GM23338 (cell line): Measurements from ENCODE around the gene ATG2A. TPM values are rescaled to one million over a fixed set of nuclear protein-coding genes. Genes with fewer than 3 reads are reported as not detected.

Source experiments
- ATAC-seq: fragments of 200-7000 bp; cut with Tn5 transposase; 3 replicates; pipeline ENCODE4 v1.9.1; 2020
- DNase-seq: peaks from one replicate; pipeline ENCODE4 v3.0.0-alpha.2; 2015; ENCODE audit warnings: low spot score
- H2AFZ ChIP-seq: fragments of 200-600 bp; sonication (generic); 2 replicates; pipeline ENCODE4 v1.8.0; 2016; ENCODE audit warnings: antibody characterized with exemption, mild to moderate bottlenecking, moderate library complexity
- H3F3A ChIP-seq: fragments of 200-600 bp; sonication (generic); replicated peaks from 2 replicates; pipeline ENCODE4 v1.8.0; 2017; ENCODE audit warnings: antibody characterized with exemption, mixed run types, low read depth
- H3K27ac ChIP-seq: fragments of 200-600 bp; sonication (generic); 2 replicates; pipeline ENCODE4 v1.6.1; 2016; ENCODE audit warnings: low read depth
- H3K27me3 ChIP-seq: fragments of 200-600 bp; sonication (generic); 2 replicates; pipeline ENCODE4 v1.8.0; 2016; ENCODE audit warnings: mild to moderate bottlenecking, mixed run types, moderate library complexity; ENCODE audit not compliant: insufficient read depth
- H3K36me3 ChIP-seq: fragments of 200-600 bp; sonication (generic); 2 replicates; pipeline ENCODE4 v1.8.0; 2016; ENCODE audit warnings: mild to moderate bottlenecking; ENCODE audit not compliant: insufficient read depth
- H3K4me1 ChIP-seq: fragments of 200-600 bp; sonication (generic); 2 replicates; pipeline ENCODE4 v1.8.0; 2016; ENCODE audit warnings: mild to moderate bottlenecking, moderate library complexity; ENCODE audit not compliant: insufficient read depth
- H3K4me2 ChIP-seq: fragments of 200-600 bp; sonication (generic); 2 replicates; pipeline ENCODE4 v1.7.1; 2017; ENCODE audit warnings: mixed run types
- H3K4me3 ChIP-seq: fragments of 200-600 bp; sonication (generic); 2 replicates; pipeline ENCODE4 v1.6.1; 2016; ENCODE audit warnings: mixed run types
- H3K79me2 ChIP-seq: fragments of 200-600 bp; sonication (generic); replicated peaks from 2 replicates; pipeline ENCODE4 v1.8.0; 2017; ENCODE audit warnings: mild to moderate bottlenecking; ENCODE audit not compliant: insufficient read depth
- H3K9me2 ChIP-seq: fragments of 200-600 bp; sonication (generic); 2 replicates; pipeline ENCODE4 v1.8.0; 2017; ENCODE audit not compliant: insufficient read depth
- H4K20me1 ChIP-seq: fragments of 200-600 bp; sonication (generic); replicated peaks from 2 replicates; pipeline ENCODE4 v1.8.0; 2017; ENCODE audit warnings: mild to moderate bottlenecking; ENCODE audit not compliant: insufficient read depth
- H3K27ac Mint-ChIP-seq: 2 replicates; pipeline ENCODE4 v1.8.0; 2020; ENCODE audit warnings: inconsistent platforms, mild to moderate bottlenecking, moderate library complexity, mixed read lengths
- H3K27me3 Mint-ChIP-seq: 3 replicates; pipeline ENCODE4 v1.8.0; 2022; ENCODE audit warnings: low read depth, mild to moderate bottlenecking, moderate library complexity, mixed read lengths, inconsistent platforms; ENCODE audit not compliant: insufficient read depth, poor library complexity
- H3K36me3 Mint-ChIP-seq: 3 replicates; pipeline ENCODE4 v1.8.0; 2021; ENCODE audit warnings: low read depth, mild to moderate bottlenecking, inconsistent platforms, moderate library complexity, mixed read lengths
- H3K4me1 Mint-ChIP-seq: 3 replicates; pipeline ENCODE4 v1.8.0; 2020; ENCODE audit warnings: mild to moderate bottlenecking, inconsistent platforms, mixed read lengths
- H3K4me3 Mint-ChIP-seq: 3 replicates; pipeline ENCODE4 v1.8.0; 2021; ENCODE audit warnings: moderate library complexity, mild to moderate bottlenecking, inconsistent platforms, mixed read lengths
- H3K9me3 Mint-ChIP-seq: 3 replicates; pipeline ENCODE4 v1.8.0; 2020; ENCODE audit warnings: moderate library complexity, mild to moderate bottlenecking, inconsistent platforms, mixed read lengths
- CREB1 ChIP-seq: fragments of 250-450 bp; sonication (Bioruptor Pico); IDR thresholded peaks from 2 replicates; pipeline ENCODE4 v1.5.0; 2020; ENCODE audit warnings: low read depth, mild to moderate bottlenecking, moderate library complexity
- CTCF ChIP-seq, 2 experiments: fragments of 200-600 bp in 1 of 2; sonication (generic) in 1 of 2; conservative IDR thresholded peaks; 2 replicates each; pipeline versions ENCODE4 v1.5.1 to v1.6.1; 2016 to 2017; ENCODE audit warnings: antibody characterized with exemption in 2 of 2, low read depth in 2 of 2, mild to moderate bottlenecking in 2 of 2, moderate library complexity in 1 of 2
- EZH2 ChIP-seq: fragments of 200-600 bp; sonication (generic); IDR thresholded peaks from one replicate; pipeline ENCODE4 v1.8.0; 2017; ENCODE audit warnings: antibody characterized with exemption, mild to moderate bottlenecking, low read depth; ENCODE audit not compliant: unreplicated experiment
- EZH2phosphoT487 ChIP-seq: fragments of 200-600 bp; sonication (generic); IDR thresholded peaks from one replicate; pipeline ENCODE4 v1.8.1; 2018; ENCODE audit warnings: antibody characterized with exemption; ENCODE audit not compliant: unreplicated experiment
- JUNB ChIP-seq: IDR thresholded peaks from one replicate; pipeline ENCODE4 v1.6.1; 2016; ENCODE audit warnings: antibody characterized with exemption; ENCODE audit not compliant: unreplicated experiment
- NANOG ChIP-seq: IDR thresholded peaks from 2 replicates; pipeline ENCODE4 v1.6.1; 2016; ENCODE audit warnings: antibody characterized with exemption, borderline replicate concordance
- POLR2AphosphoS5 ChIP-seq: IDR thresholded peaks from 2 replicates; pipeline ENCODE4 v1.6.1; 2016; ENCODE audit warnings: antibody characterized with exemption, low read depth
- STAT1 ChIP-seq: IDR thresholded peaks from one replicate; pipeline ENCODE4 v1.6.1; 2016; ENCODE audit warnings: antibody characterized with exemption; ENCODE audit not compliant: unreplicated experiment
- ZNF114 ChIP-seq: fragments of 250-450 bp; sonication (Bioruptor Pico); IDR thresholded peaks from 2 replicates; pipeline ENCODE4 v1.5.0; 2020; ENCODE audit warnings: mild to moderate bottlenecking, moderate library complexity
- ZNF462 ChIP-seq: fragments of 250-450 bp; sonication (Bioruptor Pico); IDR thresholded peaks from 2 replicates; pipeline ENCODE4 v1.5.0; 2020; ENCODE audit warnings: mild to moderate bottlenecking, moderate library complexity
- polyA plus RNA-seq: library from polyadenylated mRNA; unstranded; fragments of >200 nt; fragmentation: Nextera tagmentation; extraction: Ambion mirVana; gene quantifications from 2 replicates; pipeline ENCODE4 v1.2.1, GENCODE V29; 2016
- total RNA-seq: library from RNA; depleted of rRNA; stranded (reverse); fragments of >200 nt; shearing (Covaris generic); gene quantifications from 2 replicates; pipeline ENCODE4 v1.2.3, GENCODE V29; 2014
- TF ChIP-seq, protein P1 (sequence below): IDR thresholded peaks from one replicate; pipeline ENCODE4 v1.6.1; 2018; ENCODE audit warnings: antibody characterized with exemption; ENCODE audit not compliant: unreplicated experiment

The ATG2A gene
- total and polyA plus RNA-seq, 2 experiments from 2014 or later = 8.7 to 31.7 TPM

- Histone ChIP-seq H3K4me2 (no peak overlapping the region), H3K27ac (no peak overlapping the region), H3K27me3 (no peaks in the 10 kb centered on the region), H3K79me2 (no peaks in the 10 kb centered on the region; the same call in 1 of the 2 replicates), H3K9me2 (no peaks in the 10 kb centered on the region), H3K4me1 (peaks cover 5% of the 10 kb centered on the region), H3F3A (no peaks in the 10 kb centered on the region), H3K36me3 (no peaks in the 10 kb centered on the region), H3K4me3 (no peak overlapping the region), H2AFZ (no peak overlapping the region), H4K20me1 (no peaks in the 10 kb centered on the region)
- no peak overlapping the region for H3K27ac Mint-ChIP-seq
- peaks cover 7% of the 10 kb centered on the region for H3K27me3 Mint-ChIP-seq
- ATAC-seq (no peak), DNase-seq (no peak)
- peaks cover 6% of the 10 kb centered on the region for H3K36me3 Mint-ChIP-seq
- no peak for TF ChIP-seq STAT1
- no peak overlapping the region for H3K4me3 Mint-ChIP-seq
- H3K4me1 Mint-ChIP-seq = peaks cover 17% of the 10 kb centered on the region
- no peaks in the 10 kb centered on the region for H3K9me3 Mint-ChIP-seq
Measured at GRCh38 chr11:64913171-64913727, 3.8 kb downstream of the ATG2A start.

DNA sequence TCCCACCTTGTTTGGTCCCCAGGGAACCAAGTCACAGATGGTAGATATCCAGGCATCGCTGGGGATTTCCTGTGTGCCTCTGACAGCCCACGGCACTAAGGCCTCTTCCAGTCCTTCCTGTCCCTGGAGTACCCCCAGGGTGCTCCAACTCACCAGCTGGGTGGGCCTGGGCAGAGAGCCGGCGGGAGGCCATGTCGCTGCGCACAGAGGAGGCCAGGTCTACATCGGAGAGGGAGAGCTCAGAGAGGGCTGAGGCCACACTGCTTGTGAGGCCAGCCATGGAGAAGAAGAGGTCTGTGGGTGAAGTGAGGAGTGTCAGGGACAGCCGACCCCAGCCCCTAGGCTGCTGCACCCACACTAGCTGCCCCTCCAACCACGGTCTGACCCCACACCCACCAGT is 5.3 kb downstream of the ATG2A start:
- H3K27me3 ChIP-seq = no peaks in the 10 kb centered on the region
- no peak for TF ChIP-seq JUNB
- TF ChIP-seq ZNF462 (CRISPR knock-in tag) = no peak
- no peak for TF ChIP-seq ZNF114 (CRISPR knock-in tag)
- TF ChIP-seq EZH2phosphoT487 = no peak
- TF ChIP-seq POLR2AphosphoS5 = no peak
- TF ChIP-seq, protein P1, sequence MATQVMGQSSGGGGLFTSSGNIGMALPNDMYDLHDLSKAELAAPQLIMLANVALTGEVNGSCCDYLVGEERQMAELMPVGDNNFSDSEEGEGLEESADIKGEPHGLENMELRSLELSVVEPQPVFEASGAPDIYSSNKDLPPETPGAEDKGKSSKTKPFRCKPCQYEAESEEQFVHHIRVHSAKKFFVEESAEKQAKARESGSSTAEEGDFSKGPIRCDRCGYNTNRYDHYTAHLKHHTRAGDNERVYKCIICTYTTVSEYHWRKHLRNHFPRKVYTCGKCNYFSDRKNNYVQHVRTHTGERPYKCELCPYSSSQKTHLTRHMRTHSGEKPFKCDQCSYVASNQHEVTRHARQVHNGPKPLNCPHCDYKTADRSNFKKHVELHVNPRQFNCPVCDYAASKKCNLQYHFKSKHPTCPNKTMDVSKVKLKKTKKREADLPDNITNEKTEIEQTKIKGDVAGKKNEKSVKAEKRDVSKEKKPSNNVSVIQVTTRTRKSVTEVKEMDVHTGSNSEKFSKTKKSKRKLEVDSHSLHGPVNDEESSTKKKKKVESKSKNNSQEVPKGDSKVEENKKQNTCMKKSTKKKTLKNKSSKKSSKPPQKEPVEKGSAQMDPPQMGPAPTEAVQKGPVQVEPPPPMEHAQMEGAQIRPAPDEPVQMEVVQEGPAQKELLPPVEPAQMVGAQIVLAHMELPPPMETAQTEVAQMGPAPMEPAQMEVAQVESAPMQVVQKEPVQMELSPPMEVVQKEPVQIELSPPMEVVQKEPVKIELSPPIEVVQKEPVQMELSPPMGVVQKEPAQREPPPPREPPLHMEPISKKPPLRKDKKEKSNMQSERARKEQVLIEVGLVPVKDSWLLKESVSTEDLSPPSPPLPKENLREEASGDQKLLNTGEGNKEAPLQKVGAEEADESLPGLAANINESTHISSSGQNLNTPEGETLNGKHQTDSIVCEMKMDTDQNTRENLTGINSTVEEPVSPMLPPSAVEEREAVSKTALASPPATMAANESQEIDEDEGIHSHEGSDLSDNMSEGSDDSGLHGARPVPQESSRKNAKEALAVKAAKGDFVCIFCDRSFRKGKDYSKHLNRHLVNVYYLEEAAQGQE = no peak
- TF ChIP-seq STAT1 = no peak
- TF ChIP-seq NANOG = no peak
- TF ChIP-seq EZH2 = no peak
- no peak for TF ChIP-seq CREB1 (CRISPR knock-in tag)
- TF ChIP-seq CTCF (conservative IDR thresholded peaks at IDR 0.05; ENCODE audit: low read depth in 2 of 2) = no peak

More for the DNA sequence above, 5.3 kb downstream of the ATG2A start:
- Mint-ChIP-seq H3K9me3 (no peaks in the 10 kb centered on the region; the same call in 2 of the 3 replicates), H3K27ac (no peak overlapping the region), H3K27me3 (peaks cover 11% of the 10 kb centered on the region), H3K4me3 (no peak overlapping the region), H3K36me3 (peaks cover 10% of the 10 kb centered on the region), H3K4me1 (peaks cover 9% of the 10 kb centered on the region; the same call in 2 of the 3 replicates)
- H2AFZ ChIP-seq = no peak overlapping the region
- H3F3A ChIP-seq = no peaks in the 10 kb centered on the region
- no peaks in the 10 kb centered on the region; the same call in 1 of the 2 replicates for H3K79me2 ChIP-seq
- no peaks in the 10 kb centered on the region for H3K9me2 ChIP-seq
- ATAC-seq (no peak), DNase-seq (no peak)
- no peaks in the 10 kb centered on the region; the same call in 1 of the 2 replicates for H3K4me1 ChIP-seq
- H4K20me1 ChIP-seq = no peaks in the 10 kb centered on the region
- H3K4me3 ChIP-seq = no peak overlapping the region
- H3K4me2 ChIP-seq = no peak overlapping the region
- H3K27ac ChIP-seq = no peak overlapping the region
- no peaks in the 10 kb centered on the region for H3K36me3 ChIP-seq
